BJ (cell line): ENCODE data around the gene PTPRM. TPM values are rescaled to one million over a fixed set of nuclear protein-coding genes. Genes with fewer than 3 reads are reported as not detected.

Experiments
- CTCF ChIA-PET: fragments of 350-600 bp; formaldehyde crosslinking; extraction: SDS; loops from one replicate; lab custom pipeline; 2021; ENCODE audit warnings: antibody characterized with exemption, inconsistent platforms; lab: Yijun Ruan, JAX
- POLR2A ChIA-PET: fragments of 300-600 bp; sonication (Branson Sonifier 250); formaldehyde crosslinking; extraction: SDS; loops from one replicate; lab custom pipeline; 2021; ENCODE audit warnings: antibody characterized with exemption; lab: Charles Lee
- DNase-seq: peaks from one replicate; pipeline ENCODE4 v3.0.0-alpha.2; 2011; ENCODE audit warnings: low read depth
- H3K27me3 ChIP-seq: 2 replicates; pipeline ENCODE4 v1.6.0; 2011; ENCODE audit warnings: low read length; ENCODE audit not compliant: control insufficient read depth, insufficient read depth
- H3K36me3 ChIP-seq: 2 replicates; pipeline ENCODE4 v1.5.1; 2011; ENCODE audit warnings: low read length; ENCODE audit not compliant: control insufficient read depth, insufficient read depth
- H3K4me3 ChIP-seq: 2 replicates; pipeline ENCODE4 v1.5.1; 2011; ENCODE audit warnings: low read depth, mild to moderate bottlenecking, control low read depth, low read length
- polyA plus RNA-seq: library from polyadenylated mRNA; depleted of rRNA; stranded (reverse); fragments of >200 nt; gene quantifications from 2 replicates; pipeline ENCODE4 v1.2.3, GENCODE V29; 2011
- TF ChIP-seq, protein P1 (sequence below): IDR thresholded peaks from 2 replicates; pipeline ENCODE4 v1.5.1; 2011; ENCODE audit warnings: low read depth, mild to moderate bottlenecking, control low read depth, inconsistent platforms, low read length, moderate library complexity; ENCODE audit not compliant: insufficient read depth

The PTPRM gene
- polyA plus RNA-seq, 1 experiment: 149 TPM

DNA sequence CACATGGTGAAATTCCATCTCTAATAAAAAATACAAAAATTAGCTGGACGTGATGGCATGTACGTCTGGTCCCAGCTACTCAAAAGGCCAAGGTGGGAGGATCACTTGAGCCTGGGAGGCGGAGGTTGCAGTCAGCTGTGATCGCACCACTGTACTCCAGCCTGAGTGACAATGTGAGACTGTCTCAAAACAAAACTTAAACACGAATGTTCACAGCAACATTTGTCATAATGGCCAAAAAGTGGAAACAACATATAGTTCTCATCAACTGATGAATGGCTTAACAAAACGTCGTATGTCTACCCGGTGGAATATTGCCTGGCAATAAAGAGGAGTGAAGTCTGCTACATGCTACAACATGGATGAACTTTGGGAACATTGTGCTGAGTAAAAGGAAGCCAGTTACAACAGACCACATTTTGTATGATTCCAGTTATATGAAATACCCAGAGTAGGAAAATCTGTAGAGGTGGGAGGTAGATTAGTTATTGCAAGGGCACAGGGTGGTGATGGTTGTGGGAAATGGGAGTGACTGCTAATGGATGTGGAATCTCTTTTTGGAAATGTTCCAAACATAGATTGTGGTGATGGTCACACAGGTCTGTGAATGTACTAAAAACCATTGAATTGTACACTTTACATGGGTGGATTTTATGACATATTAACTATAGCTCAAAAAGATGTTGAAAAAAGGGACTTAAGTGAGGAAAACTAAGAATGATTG, 478.2 kb downstream of the PTPRM start:
- TF ChIP-seq, protein P1, sequence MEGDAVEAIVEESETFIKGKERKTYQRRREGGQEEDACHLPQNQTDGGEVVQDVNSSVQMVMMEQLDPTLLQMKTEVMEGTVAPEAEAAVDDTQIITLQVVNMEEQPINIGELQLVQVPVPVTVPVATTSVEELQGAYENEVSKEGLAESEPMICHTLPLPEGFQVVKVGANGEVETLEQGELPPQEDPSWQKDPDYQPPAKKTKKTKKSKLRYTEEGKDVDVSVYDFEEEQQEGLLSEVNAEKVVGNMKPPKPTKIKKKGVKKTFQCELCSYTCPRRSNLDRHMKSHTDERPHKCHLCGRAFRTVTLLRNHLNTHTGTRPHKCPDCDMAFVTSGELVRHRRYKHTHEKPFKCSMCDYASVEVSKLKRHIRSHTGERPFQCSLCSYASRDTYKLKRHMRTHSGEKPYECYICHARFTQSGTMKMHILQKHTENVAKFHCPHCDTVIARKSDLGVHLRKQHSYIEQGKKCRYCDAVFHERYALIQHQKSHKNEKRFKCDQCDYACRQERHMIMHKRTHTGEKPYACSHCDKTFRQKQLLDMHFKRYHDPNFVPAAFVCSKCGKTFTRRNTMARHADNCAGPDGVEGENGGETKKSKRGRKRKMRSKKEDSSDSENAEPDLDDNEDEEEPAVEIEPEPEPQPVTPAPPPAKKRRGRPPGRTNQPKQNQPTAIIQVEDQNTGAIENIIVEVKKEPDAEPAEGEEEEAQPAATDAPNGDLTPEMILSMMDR: no peak
- no peaks in the 10 kb centered on the region; the same call in 1 of the 2 replicates for H3K36me3 ChIP-seq
- ChIA-PET CTCF (no interaction called here), POLR2A (no interaction called here)
- H3K4me3 ChIP-seq: no peak overlapping the region
- H3K27me3 ChIP-seq: no peaks in the 10 kb centered on the region
- DNase-seq: no peak

DNA sequence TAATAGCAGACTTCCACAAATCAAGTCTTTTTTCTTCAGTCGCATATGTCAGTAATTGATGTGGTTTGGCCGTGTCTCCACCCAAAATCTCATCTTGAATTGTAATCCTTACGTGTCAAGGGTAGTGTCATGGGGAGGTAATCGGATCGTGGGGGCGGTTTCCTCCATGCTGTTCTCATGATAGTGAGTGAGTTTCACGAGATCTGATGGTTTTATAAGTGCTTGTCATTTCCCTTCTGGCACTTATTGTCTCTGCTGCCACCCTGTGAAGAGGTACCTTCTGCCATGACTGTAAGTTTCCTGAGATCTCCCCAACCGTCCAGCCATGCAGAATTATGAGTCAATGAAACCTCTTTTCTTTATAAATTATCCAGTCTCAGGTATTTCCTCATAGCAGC, 478.8 kb downstream of the PTPRM start:
- H3K27me3 ChIP-seq: no peaks in the 10 kb centered on the region
- CTCF ChIA-PET: no interaction called here
- peak; percentile 9 for DNase-seq

DNA sequence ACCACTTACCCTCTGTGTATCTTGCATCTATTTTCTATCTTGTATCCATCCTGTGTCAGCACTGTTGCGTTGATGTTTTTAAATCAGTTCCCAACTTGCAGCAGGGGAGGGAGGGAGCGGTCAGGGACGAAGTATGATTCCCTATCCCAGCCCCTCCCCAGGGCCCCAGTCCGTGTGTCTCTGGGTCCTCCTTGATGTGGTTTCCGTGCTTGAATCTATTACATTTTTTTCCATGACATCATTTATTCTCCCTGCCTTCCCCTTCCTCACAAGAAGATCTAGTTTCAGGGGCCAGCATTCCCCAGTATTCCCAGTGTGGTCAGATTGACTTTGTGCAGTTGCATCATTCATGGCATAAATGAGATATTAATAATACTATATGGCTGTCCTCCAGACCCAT, 479.3 kb downstream of the PTPRM start:
- DNase-seq: no peak
- H3K27me3 ChIP-seq: no peaks in the 10 kb centered on the region
- H3K36me3 ChIP-seq: no peaks in the 10 kb centered on the region; the same call in 1 of the 2 replicates
- POLR2A ChIA-PET: no interaction called here
- no peak overlapping the region for H3K4me3 ChIP-seq
- TF ChIP-seq, protein P1: no peak
- CTCF ChIA-PET: no interaction called here

More for the DNA sequence above, 478.8 kb downstream of the PTPRM start:
- TF ChIP-seq, protein P1: no peak
- Histone ChIP-seq H3K36me3 (no peaks in the 10 kb centered on the region; the same call in 1 of the 2 replicates), H3K4me3 (no peak overlapping the region)
- POLR2A ChIA-PET: no interaction called here

GRCh38 chr18:8049147-8049546, 482.0 kb downstream of the PTPRM start:
- Histone ChIP-seq H3K4me3 (no peak overlapping the region), H3K36me3 (no peaks in the 10 kb centered on the region), H3K27me3 (no peaks in the 10 kb centered on the region)
- TF ChIP-seq, protein P1: no peak
- POLR2A ChIA-PET: no interaction called here
- DNase-seq: no peak
- CTCF ChIA-PET: no interaction called here

- CTCF ChIA-PET: no interaction called here
- POLR2A ChIA-PET: no interaction called here
Measured at GRCh38 chr18:8050616-8051329, 483.7 kb downstream of the PTPRM start.

More at GRCh38 chr18:8050616-8051329, 483.7 kb downstream of the PTPRM start:
- Histone ChIP-seq H3K27me3 (no peaks in the 10 kb centered on the region), H3K4me3 (no peak overlapping the region), H3K36me3 (no peaks in the 10 kb centered on the region)
- DNase-seq: no peak
- TF ChIP-seq, protein P1: no peak
